Activated naive CD4-positive, alpha-beta T cell treated with anti-CD3 and anti-CD28 coated beads, Interleukin-2, amount 10 ng/mL, durations not matched to agents 7 days and 5 days (primary cell): ENCODE measurements around the gene CLHC1.
"Not testable (repeated sequence)": the region's sequence is repeated elsewhere in the genome, so short reads cannot be mapped to it uniquely, and the experiment has no call there.

Experiments used
- CTCF ChIA-PET: fragments of 350-600 bp; sonication (Branson Sonifier 250); formaldehyde crosslinking; loops from one replicate; lab custom pipeline; 2021; ENCODE audit warnings: antibody characterized with exemption; lab: Charles Lee
- DNase-seq: peaks from one replicate; pipeline ENCODE4 v3.0.0-alpha.2; 2020
- H3K27ac Mint-ChIP-seq: one replicate; pipeline ENCODE4 v1.8.0; 2021; ENCODE audit warnings: mild to moderate bottlenecking, moderate library complexity, mixed read lengths
- H3K27me3 Mint-ChIP-seq: one replicate; pipeline ENCODE4 v1.8.0; 2021; ENCODE audit warnings: mild to moderate bottlenecking, mixed read lengths
- H3K36me3 Mint-ChIP-seq: one replicate; pipeline ENCODE4 v1.8.0; 2021; ENCODE audit warnings: mixed read lengths
- H3K4me1 Mint-ChIP-seq: one replicate; pipeline ENCODE4 v1.8.0; 2021; ENCODE audit warnings: mixed read lengths
- H3K4me3 Mint-ChIP-seq: one replicate; pipeline ENCODE4 v1.8.0; 2021; ENCODE audit warnings: mild to moderate bottlenecking, moderate library complexity, mixed read lengths
- H3K9me3 Mint-ChIP-seq: one replicate; pipeline ENCODE4 v1.8.0; 2021; ENCODE audit warnings: mixed read lengths

The CLHC1 gene

GRCh38 chr2:55232084-55232862 is at the start of gene CLHC1, which contains the start of gene RPS27A:
CLHC1 (minus strand) TSS chr2:55232293; CDS start chr2:55222411, 9,882 bp downstream.
RPS27A (plus strand) TSS chr2:55232688; CDS start chr2:55232825, 137 bp downstream.
- peaks cover 70% of the 10 kb centered on the region for H3K4me1 Mint-ChIP-seq
- peak within 1 kb of the TSS; percentile 94 for H3K27ac Mint-ChIP-seq
- no peaks in the 10 kb centered on the region for H3K9me3 Mint-ChIP-seq
- DNase-seq, result peak; percentile 94
- H3K27me3 Mint-ChIP-seq, result no peaks in the 10 kb centered on the region
- H3K36me3 Mint-ChIP-seq, result peaks cover 60% of the 10 kb centered on the region
- CTCF ChIA-PET, result no interaction called here
- H3K4me3 Mint-ChIP-seq, result peak within 1 kb of the TSS; percentile 99

- not testable (repeated sequence) for H3K36me3 Mint-ChIP-seq, H3K27ac Mint-ChIP-seq, DNase-seq, H3K27me3 Mint-ChIP-seq, H3K9me3 Mint-ChIP-seq
- CTCF ChIA-PET, result interaction anchor here (1.2 kb wide), 1 partner anchor 10 kb away, joined by 3 read pairs; no protein-coding TSS in a partner anchor
- Mint-ChIP-seq H3K4me3 (peak overlapping the region; percentile 40), H3K4me1 (peaks cover 26% of the 10 kb centered on the region)
Observed at GRCh38 chr2:55280851-55281546, 48.9 kb upstream of the CLHC1 start.

DNA sequence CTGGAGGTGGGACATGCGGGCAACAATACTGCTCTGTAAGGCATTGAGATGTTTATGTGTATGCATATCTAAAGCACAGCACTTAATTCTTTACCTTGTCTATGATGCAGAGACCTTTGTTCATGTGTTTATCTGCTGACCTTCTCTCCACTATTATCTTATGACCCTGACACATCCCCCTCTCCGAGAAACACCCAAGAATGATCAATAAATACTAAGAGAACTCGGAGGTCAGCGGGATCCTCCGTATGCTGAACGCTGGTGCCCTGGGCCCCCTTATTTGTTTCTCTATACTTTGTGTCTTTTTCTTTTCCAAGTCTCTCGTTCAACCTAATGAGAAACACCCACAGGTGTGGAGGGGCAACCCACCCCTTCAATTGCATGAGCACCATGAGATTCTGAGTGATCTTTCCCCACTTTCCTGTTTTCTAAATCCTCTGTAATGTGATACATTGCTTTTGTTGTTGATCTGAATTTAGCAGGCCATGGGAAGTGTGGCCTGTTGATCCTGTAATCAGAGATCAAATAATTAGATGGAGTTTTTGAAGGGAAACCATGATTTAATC is 47.8 kb upstream of the CLHC1 start:
- not testable (repeated sequence) for H3K36me3 Mint-ChIP-seq, H3K27me3 Mint-ChIP-seq
- CTCF ChIA-PET, result interaction anchor here (1.2 kb wide), 1 partner anchor 9 kb away, joined by 3 read pairs; no protein-coding TSS in a partner anchor

GRCh38 chr2:55279214-55279835 is 47.2 kb upstream of the CLHC1 start:
- H3K9me3 Mint-ChIP-seq, H3K36me3 Mint-ChIP-seq, H3K27ac Mint-ChIP-seq, H3K27me3 Mint-ChIP-seq, DNase-seq, CTCF ChIA-PET, H3K4me3 Mint-ChIP-seq: not testable (repeated sequence)
- peaks cover 26% of the 10 kb centered on the region for H3K4me1 Mint-ChIP-seq

More for the DNA sequence above, 47.8 kb upstream of the CLHC1 start:
- H3K4me3 Mint-ChIP-seq, DNase-seq, H3K27ac Mint-ChIP-seq, H3K9me3 Mint-ChIP-seq: not testable (repeated sequence)
- H3K4me1 Mint-ChIP-seq, result peaks cover 26% of the 10 kb centered on the region

- Mint-ChIP-seq H3K27me3 (peaks cover 11% of the 10 kb centered on the region), H3K27ac (no peak overlapping the region), H3K9me3 (no peaks in the 10 kb centered on the region), H3K4me1 (peaks cover 10% of the 10 kb centered on the region), H3K36me3 (no peaks in the 10 kb centered on the region), H3K4me3 (no peak overlapping the region)
- CTCF ChIA-PET, result no interaction called here
- DNase-seq, result no peak
Observed at GRCh38 chr2:55277310-55277709, 45.2 kb upstream of the CLHC1 start.

GRCh38 chr2:55274346-55274745 is 42.3 kb upstream of the CLHC1 start:
- CTCF ChIA-PET, result not testable (repeated sequence)

GRCh38 chr2:55269645-55269990 is 37.5 kb upstream of the CLHC1 start:
- peaks cover 4% of the 10 kb centered on the region for H3K36me3 Mint-ChIP-seq
- peaks cover 8% of the 10 kb centered on the region for H3K27me3 Mint-ChIP-seq
- CTCF ChIA-PET, result interaction anchor here (1.2 kb wide), 1 partner anchor 47 kb away, joined by 3 read pairs; no protein-coding TSS in a partner anchor
- H3K4me3 Mint-ChIP-seq, result peak overlapping the region; percentile 82
- DNase-seq, result no peak
- H3K9me3 Mint-ChIP-seq, result no peaks in the 10 kb centered on the region
- peaks cover 33% of the 10 kb centered on the region for H3K4me1 Mint-ChIP-seq
- peak overlapping the region; percentile 85 for H3K27ac Mint-ChIP-seq

More at GRCh38 chr2:55274346-55274745, 42.3 kb upstream of the CLHC1 start:
- not testable (repeated sequence) for DNase-seq, H3K9me3 Mint-ChIP-seq, H3K36me3 Mint-ChIP-seq, H3K27ac Mint-ChIP-seq, H3K27me3 Mint-ChIP-seq, H3K4me3 Mint-ChIP-seq
- H3K4me1 Mint-ChIP-seq, result peaks cover 18% of the 10 kb centered on the region

DNA sequence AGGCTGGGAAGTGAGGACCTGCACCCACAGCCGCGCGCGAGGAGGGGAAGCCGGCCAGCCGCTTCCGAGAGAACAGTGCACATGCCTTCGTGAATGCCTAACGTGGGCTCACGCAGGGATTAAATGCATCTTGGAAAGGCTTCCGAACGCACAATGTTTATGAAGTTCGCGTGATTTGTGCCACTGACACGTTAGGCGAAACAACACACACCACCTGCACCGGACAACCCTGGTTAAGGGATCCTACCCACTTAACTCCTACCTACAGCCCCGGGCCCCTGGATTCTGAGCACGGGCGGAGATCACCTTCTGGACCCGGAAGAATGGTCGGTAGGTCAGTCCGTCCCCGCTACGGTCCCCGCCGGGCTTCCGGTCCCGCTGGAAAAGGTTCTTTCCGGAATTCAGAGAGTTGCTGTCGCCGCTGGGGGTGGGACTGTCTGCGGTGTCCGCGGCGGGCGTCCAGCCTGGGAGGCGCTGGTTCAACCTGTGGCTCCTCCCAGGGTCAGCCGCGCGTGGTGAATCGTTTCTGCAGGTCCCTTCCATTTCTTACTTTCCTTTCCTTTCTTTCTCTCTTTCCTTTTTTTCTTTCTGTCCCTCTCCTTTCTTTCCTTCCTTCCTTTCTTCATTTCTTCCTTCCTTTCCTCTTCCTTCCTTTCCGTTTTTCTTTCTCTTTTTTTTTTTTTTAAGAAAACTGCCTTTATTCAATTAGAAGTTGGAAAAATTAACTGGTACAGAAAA is 37.0 kb upstream of the CLHC1 start, which contains the start of gene MTIF2:
TSS of gene MTIF2 (minus strand) at position 325 of the 738 bp plus-strand sequence. CDS start 5,373 bp downstream, outside the sequence.
- Mint-ChIP-seq H3K9me3 (no peaks in the 10 kb centered on the region), H3K27me3 (peaks cover 4% of the 10 kb centered on the region), H3K4me1 (peaks cover 33% of the 10 kb centered on the region), H3K4me3 (peak within 1 kb of the TSS; percentile 82), H3K36me3 (peaks cover 10% of the 10 kb centered on the region), H3K27ac (peak within 1 kb of the TSS; percentile 85)
- CTCF ChIA-PET, result interaction anchor here (1.2 kb wide), 1 partner anchor 46 kb away, joined by 3 read pairs; no protein-coding TSS in a partner anchor
- DNase-seq, result peak; percentile 91

DNA sequence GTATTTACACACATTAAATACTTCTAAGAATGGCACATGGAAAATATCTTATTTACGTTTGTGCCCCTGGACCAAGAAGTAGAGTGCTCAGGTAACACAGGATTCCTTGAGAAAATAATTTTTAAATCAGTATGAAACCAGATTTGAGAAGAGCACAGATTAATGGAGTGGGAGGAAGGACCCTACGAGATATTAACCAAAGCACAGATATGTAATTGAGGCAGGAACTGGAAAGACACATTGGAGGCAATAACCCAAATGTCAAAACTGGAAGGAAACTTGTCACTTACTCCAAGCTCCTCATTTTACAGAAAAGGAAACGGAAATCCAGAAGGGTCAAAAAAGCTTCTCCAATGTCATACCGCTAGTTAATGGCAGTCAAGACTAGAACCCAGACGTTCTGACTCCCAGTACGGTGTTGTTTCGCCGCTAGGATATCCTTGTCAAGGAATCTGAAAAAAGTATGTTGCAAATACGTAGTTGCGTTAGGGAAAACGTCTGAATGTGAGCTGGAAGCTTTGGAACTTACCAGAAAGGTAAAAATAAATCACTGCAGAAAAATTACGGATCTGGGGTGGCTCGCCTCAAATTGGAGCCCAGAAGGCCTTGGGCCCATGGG is 36.3 kb upstream of the CLHC1 start:
- CTCF ChIA-PET, result no interaction called here
- Mint-ChIP-seq H3K27ac (peak overlapping the region; percentile 85), H3K27me3 (no peaks in the 10 kb centered on the region), H3K4me1 (peaks cover 33% of the 10 kb centered on the region), H3K4me3 (peak overlapping the region; percentile 82), H3K9me3 (no peaks in the 10 kb centered on the region), H3K36me3 (peaks cover 16% of the 10 kb centered on the region)
- no peak for DNase-seq

GRCh38 chr2:55259586-55259985 is 27.5 kb upstream of the CLHC1 start:
- H3K9me3 Mint-ChIP-seq, H3K27me3 Mint-ChIP-seq, H3K4me1 Mint-ChIP-seq, DNase-seq, CTCF ChIA-PET, H3K4me3 Mint-ChIP-seq, H3K27ac Mint-ChIP-seq: not testable (repeated sequence)
- peaks cover 22% of the 10 kb centered on the region for H3K36me3 Mint-ChIP-seq

DNA sequence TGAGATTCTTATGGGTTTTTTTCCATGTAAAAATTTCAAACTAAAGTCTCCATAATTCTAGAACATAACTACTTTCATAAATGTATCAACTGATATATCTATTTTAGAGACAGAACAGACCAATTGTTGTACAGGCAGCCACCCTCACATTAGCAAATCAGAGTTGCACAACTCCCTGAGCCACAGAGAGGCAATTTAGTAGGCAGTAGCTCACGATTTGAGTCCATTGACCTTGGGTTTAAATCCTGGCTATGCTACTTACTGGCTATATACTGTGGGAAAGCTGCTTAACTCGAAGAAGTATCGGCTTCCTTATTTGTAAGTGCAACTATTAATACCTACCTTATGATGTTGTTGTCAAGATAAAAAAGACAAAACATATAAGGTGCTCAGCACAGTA is 20.7 kb upstream of the CLHC1 start:
- Mint-ChIP-seq H3K9me3 (no peaks in the 10 kb centered on the region), H3K36me3 (peaks cover 25% of the 10 kb centered on the region), H3K4me3 (no peak overlapping the region), H3K4me1 (no peaks in the 10 kb centered on the region), H3K27ac (no peak overlapping the region), H3K27me3 (no peaks in the 10 kb centered on the region)
- CTCF ChIA-PET, result no interaction called here
- DNase-seq, result no peak

GRCh38 chr2:55247025-55247424 is 14.9 kb upstream of the CLHC1 start:
- Mint-ChIP-seq H3K9me3 (no peaks in the 10 kb centered on the region), H3K36me3 (peaks cover 25% of the 10 kb centered on the region), H3K27ac (no peak overlapping the region), H3K4me1 (no peaks in the 10 kb centered on the region), H3K27me3 (no peaks in the 10 kb centered on the region), H3K4me3 (no peak overlapping the region)
- no peak for DNase-seq
- CTCF ChIA-PET, result no interaction called here

DNA sequence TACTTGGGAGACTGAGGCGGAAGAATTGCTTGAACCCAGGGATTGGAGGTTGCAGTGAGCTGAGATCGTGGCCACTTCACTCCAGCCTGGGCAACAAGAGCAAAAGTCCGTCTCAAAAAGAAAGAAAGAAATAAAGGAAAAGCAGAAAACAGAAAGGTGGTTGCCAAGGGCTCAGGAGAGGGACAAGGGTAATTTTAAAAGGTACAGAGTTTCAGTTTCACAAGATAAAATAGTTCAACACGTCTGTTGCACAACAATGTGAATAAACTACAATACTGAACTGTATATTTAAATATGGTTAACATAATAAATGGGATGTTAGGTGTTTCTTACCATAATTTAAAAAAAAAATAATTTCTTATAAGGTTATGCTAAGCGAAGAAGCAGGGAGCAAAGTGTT is 13.3 kb upstream of the CLHC1 start:
- DNase-seq, result no peak
- Mint-ChIP-seq H3K4me1 (no peaks in the 10 kb centered on the region), H3K9me3 (no peaks in the 10 kb centered on the region), H3K27ac (no peak overlapping the region), H3K4me3 (no peak overlapping the region), H3K36me3 (peaks cover 24% of the 10 kb centered on the region), H3K27me3 (no peaks in the 10 kb centered on the region)
- CTCF ChIA-PET, result no interaction called here
